ENCODE results near the gene ANKS1A. TPM values are rescaled to one million over a fixed set of nuclear protein-coding genes. Genes with fewer than 3 reads are reported as not detected.

The ANKS1A gene
- polyA plus RNA-seq, 4 donors, result 6.5 to 29.9 (median 10.8) TPM

GRCh38 chr6:34945317-34945716 lies 56.3 kb downstream of the ANKS1A start:
- 86 to 95% (median 93%) methylated on average over 1 of the region's 1 CpG for WGBS, 3 donors
- FAIRE-seq, result no peak
- H3K4me1 ChIP-seq (ENCODE audit: control insufficient read depth in 3 of 3, insufficient read depth in 2 of 3, low read depth in 1 of 3, low read length in 2 of 3), result peaks cover 0 to 4% (median 0%) of the 10 kb centered on the region in 3 donors
- no peak overlapping the region for H3K4me3 ChIP-seq (ENCODE audit: low read depth in 1 of 3, low read length in 3 of 3)
- H3K9me3 ChIP-seq (ENCODE audit: control insufficient read depth in 2 of 2, insufficient read depth in 1 of 2, low read depth in 1 of 2, low read length in 1 of 2), result no peaks in the 10 kb centered on the region
- H3K27ac ChIP-seq (ENCODE audit: low read depth in 1 of 3, low read length in 2 of 3), result no peak overlapping the region
- no peaks in the 10 kb centered on the region for H3K36me3 ChIP-seq (ENCODE audit: control insufficient read depth in 3 of 3, insufficient read depth in 2 of 3, low read depth in 1 of 3, low read length in 3 of 3)
- H3K27me3 ChIP-seq (ENCODE audit: control insufficient read depth in 3 of 3, insufficient read depth in 3 of 3, low read length in 3 of 3), result no peaks in the 10 kb centered on the region
- DNase-seq, result peak; percentile 54 to 59

GRCh38 chr6:34947561-34947960 lies 58.5 kb downstream of the ANKS1A start:
- no peak for FAIRE-seq
- no peak for DNase-seq
- Histone ChIP-seq H3K4me3 (ENCODE audit: low read depth in 1 of 3, low read length in 3 of 3) (no peak overlapping the region), H3K27ac (ENCODE audit: low read depth in 1 of 3, low read length in 2 of 3) (no peak overlapping the region), H3K27me3 (ENCODE audit: control insufficient read depth in 3 of 3, insufficient read depth in 3 of 3, low read length in 3 of 3) (no peaks in the 10 kb centered on the region), H3K4me1 (ENCODE audit: control insufficient read depth in 3 of 3, insufficient read depth in 2 of 3, low read depth in 1 of 3, low read length in 2 of 3) (peaks cover 0 to 7% (median 0%) of the 10 kb centered on the region in 3 donors), H3K9me3 (ENCODE audit: control insufficient read depth in 2 of 2, insufficient read depth in 1 of 2, low read depth in 1 of 2, low read length in 1 of 2) (no peaks in the 10 kb centered on the region), H3K36me3 (ENCODE audit: control insufficient read depth in 3 of 3, insufficient read depth in 2 of 3, low read depth in 1 of 3, low read length in 3 of 3) (no peaks in the 10 kb centered on the region)
- WGBS, 3 donors, result 94 to 97% (median 94%) methylated on average over 1 of the region's 1 CpG

- FAIRE-seq (no peak), DNase-seq (no peak)
- Histone ChIP-seq H3K27ac (ENCODE audit: low read depth in 1 of 3, low read length in 2 of 3) (no peak overlapping the region), H3K36me3 (ENCODE audit: control insufficient read depth in 3 of 3, insufficient read depth in 2 of 3, low read depth in 1 of 3, low read length in 3 of 3) (no peaks in the 10 kb centered on the region), H3K4me1 (ENCODE audit: control insufficient read depth in 3 of 3, insufficient read depth in 2 of 3, low read depth in 1 of 3, low read length in 2 of 3) (peaks cover 0 to 26% (median 0%) of the 10 kb centered on the region in 3 donors), H3K4me3 (ENCODE audit: low read depth in 1 of 3, low read length in 3 of 3) (no peak overlapping the region), H3K9me3 (ENCODE audit: control insufficient read depth in 2 of 2, insufficient read depth in 1 of 2, low read depth in 1 of 2, low read length in 1 of 2) (no peaks in the 10 kb centered on the region), H3K27me3 (ENCODE audit: control insufficient read depth in 3 of 3, insufficient read depth in 3 of 3, low read length in 3 of 3) (no peaks in the 10 kb centered on the region)
- 92 to 95% (median 95%) methylated on average over 3 of the region's 3 CpGs for WGBS, 3 donors
These were observed 60.6 kb downstream of the ANKS1A start for GRCh38 chr6:34949636-34950035.

- no peak overlapping the region for H3K4me3 ChIP-seq (ENCODE audit: low read depth in 1 of 3, low read length in 3 of 3)
- no peaks in the 10 kb centered on the region for H3K27me3 ChIP-seq (ENCODE audit: control insufficient read depth in 3 of 3, insufficient read depth in 3 of 3, low read length in 3 of 3)
- FAIRE-seq, result no peak
- no peaks in the 10 kb centered on the region for H3K36me3 ChIP-seq (ENCODE audit: control insufficient read depth in 3 of 3, insufficient read depth in 2 of 3, low read depth in 1 of 3, low read length in 3 of 3)
- no peak for DNase-seq
- H3K4me1 ChIP-seq (ENCODE audit: control insufficient read depth in 3 of 3, insufficient read depth in 2 of 3, low read depth in 1 of 3, low read length in 2 of 3), result peaks cover 0 to 22% (median 0%) of the 10 kb centered on the region in 3 donors
- 93 to 96% (median 95%) methylated on average over 5 of the region's 5 CpGs for WGBS, 3 donors
- H3K9me3 ChIP-seq (ENCODE audit: control insufficient read depth in 2 of 2, insufficient read depth in 1 of 2, low read depth in 1 of 2, low read length in 1 of 2), result no peaks in the 10 kb centered on the region
- H3K27ac ChIP-seq (ENCODE audit: low read depth in 1 of 3, low read length in 2 of 3), result no peak overlapping the region
These were observed 61.8 kb downstream of the ANKS1A start for GRCh38 chr6:34950849-34951248.

GRCh38 chr6:34951731-34952130 lies 62.7 kb downstream of the ANKS1A start:
- no peak for DNase-seq

GRCh38 chr6:34953061-34954025 lies 64.3 kb downstream of the ANKS1A start:
- Histone ChIP-seq H3K27me3 (ENCODE audit: control insufficient read depth in 3 of 3, insufficient read depth in 3 of 3, low read length in 3 of 3) (no peaks in the 10 kb centered on the region), H3K27ac (ENCODE audit: low read depth in 1 of 3, low read length in 2 of 3) (peak overlapping the region in 2 of 3 donors; percentile 4 to 67), H3K36me3 (ENCODE audit: control insufficient read depth in 3 of 3, insufficient read depth in 2 of 3, low read depth in 1 of 3, low read length in 3 of 3) (peaks cover 0 to 3% (median 0%) of the 10 kb centered on the region in 3 donors), H3K4me3 (ENCODE audit: low read depth in 1 of 3, low read length in 3 of 3) (no peak overlapping the region), H3K4me1 (ENCODE audit: control insufficient read depth in 3 of 3, insufficient read depth in 2 of 3, low read depth in 1 of 3, low read length in 2 of 3) (peaks cover 0 to 24% (median 0%) of the 10 kb centered on the region in 3 donors), H3K9me3 (ENCODE audit: control insufficient read depth in 2 of 2, insufficient read depth in 1 of 2, low read depth in 1 of 2, low read length in 1 of 2) (no peaks in the 10 kb centered on the region)
- DNase-seq (peak; percentile 75 to 82), FAIRE-seq (no peak)
- WGBS, 3 donors, result 14 to 56% (median 17%) methylated on average over 2 of the region's 2 CpGs

More at GRCh38 chr6:34951731-34952130, 62.7 kb downstream of the ANKS1A start:
- WGBS, 3 donors, result 92 to 98% (median 95%) methylated on average over 4 of the region's 4 CpGs
- FAIRE-seq, result no peak
- H3K27ac ChIP-seq (ENCODE audit: low read depth in 1 of 3, low read length in 2 of 3), result peak overlapping the region in 1 of 3 donors; percentile 29
- no peak overlapping the region for H3K4me3 ChIP-seq (ENCODE audit: low read depth in 1 of 3, low read length in 3 of 3)
- peaks cover 0 to 22% (median 0%) of the 10 kb centered on the region in 3 donors for H3K4me1 ChIP-seq (ENCODE audit: control insufficient read depth in 3 of 3, insufficient read depth in 2 of 3, low read depth in 1 of 3, low read length in 2 of 3)
- no peaks in the 10 kb centered on the region for H3K27me3 ChIP-seq (ENCODE audit: control insufficient read depth in 3 of 3, insufficient read depth in 3 of 3, low read length in 3 of 3)
- no peaks in the 10 kb centered on the region for H3K9me3 ChIP-seq (ENCODE audit: control insufficient read depth in 2 of 2, insufficient read depth in 1 of 2, low read depth in 1 of 2, low read length in 1 of 2)
- no peaks in the 10 kb centered on the region for H3K36me3 ChIP-seq (ENCODE audit: control insufficient read depth in 3 of 3, insufficient read depth in 2 of 3, low read depth in 1 of 3, low read length in 3 of 3)

- Histone ChIP-seq H3K4me1 (ENCODE audit: control insufficient read depth in 3 of 3, insufficient read depth in 2 of 3, low read depth in 1 of 3, low read length in 2 of 3) (peaks cover 0 to 24% (median 0%) of the 10 kb centered on the region in 3 donors), H3K27me3 (ENCODE audit: control insufficient read depth in 3 of 3, insufficient read depth in 3 of 3, low read length in 3 of 3) (no peaks in the 10 kb centered on the region), H3K9me3 (ENCODE audit: control insufficient read depth in 2 of 2, insufficient read depth in 1 of 2, low read depth in 1 of 2, low read length in 1 of 2) (no peaks in the 10 kb centered on the region), H3K36me3 (ENCODE audit: control insufficient read depth in 3 of 3, insufficient read depth in 2 of 3, low read depth in 1 of 3, low read length in 3 of 3) (peaks cover 0 to 8% (median 0%) of the 10 kb centered on the region in 3 donors), H3K27ac (ENCODE audit: low read depth in 1 of 3, low read length in 2 of 3) (no peak overlapping the region), H3K4me3 (ENCODE audit: low read depth in 1 of 3, low read length in 3 of 3) (no peak overlapping the region)
- FAIRE-seq, result no peak
- 68 to 84% (median 71%) methylated on average over 3 of the region's 3 CpGs for WGBS, 3 donors
- no peak for DNase-seq
These were observed 66.4 kb downstream of the ANKS1A start for GRCh38 chr6:34955442-34955841.

GRCh38 chr6:34957231-34957783 lies 68.3 kb downstream of the ANKS1A start:
- Histone ChIP-seq H3K27ac (ENCODE audit: low read depth in 1 of 3, low read length in 2 of 3) (no peak overlapping the region), H3K4me1 (ENCODE audit: control insufficient read depth in 3 of 3, insufficient read depth in 2 of 3, low read depth in 1 of 3, low read length in 2 of 3) (peaks cover 0 to 22% (median 0%) of the 10 kb centered on the region in 3 donors), H3K27me3 (ENCODE audit: control insufficient read depth in 3 of 3, insufficient read depth in 3 of 3, low read length in 3 of 3) (no peaks in the 10 kb centered on the region), H3K36me3 (ENCODE audit: control insufficient read depth in 3 of 3, insufficient read depth in 2 of 3, low read depth in 1 of 3, low read length in 3 of 3) (peaks cover 0 to 12% (median 0%) of the 10 kb centered on the region in 3 donors), H3K4me3 (ENCODE audit: low read depth in 1 of 3, low read length in 3 of 3) (no peak overlapping the region), H3K9me3 (ENCODE audit: control insufficient read depth in 2 of 2, insufficient read depth in 1 of 2, low read depth in 1 of 2, low read length in 1 of 2) (no peaks in the 10 kb centered on the region)
- WGBS, 3 donors, result 64 to 77% (median 65%) methylated on average over 2 of the region's 2 CpGs
- DNase-seq (no peak), FAIRE-seq (no peak)
